IMR-90 (cell line): ENCODE data around the gene MIEF1. TPM values are rescaled to one million over a fixed set of nuclear protein-coding genes. Genes with fewer than 3 reads are reported as not detected.

ENCODE experiments used
- ATAC-seq: fragments of 200-7000 bp; cut with Tn5 transposase; 2 replicates; pipeline ENCODE4 v1.9.1; 2020; ENCODE audit warnings: low read depth, mild to moderate bottlenecking, moderate library complexity
- BruUV-seq: library from RNA; stranded (reverse); fragments of 400-500 nt; replicated peaks from 2 replicates; lab custom pipeline; 2021; lab: Mats Ljungman, UMichigan
- CTCF ChIA-PET: fragments of 300-600 bp; formaldehyde crosslinking; extraction: SDS; loops from one replicate; lab custom pipeline; 2021; ENCODE audit warnings: antibody characterized with exemption; lab: Yijun Ruan, JAX
- POLR2A ChIA-PET: fragments of 300-600 bp; sonication (Branson Sonifier 250); formaldehyde crosslinking; loops from one replicate; lab custom pipeline; 2022; ENCODE audit warnings: antibody characterized with exemption; ENCODE audit not compliant: unreplicated experiment; lab: Charles Lee
- DNase-seq: peaks from one replicate; pipeline ENCODE4 v3.0.0; 2013
- H2AFZ ChIP-seq: replicated peaks from 2 replicates; pipeline ENCODE3; 2013; ENCODE audit warnings: low read length, mild to moderate bottlenecking; ENCODE audit not compliant: poor library complexity
- H2AK5ac ChIP-seq: 2 replicates; pipeline ENCODE4 v1.6.1; 2013; ENCODE audit warnings: low read depth, low read length, inconsistent platforms
- H2AK9ac ChIP-seq: replicated peaks from 2 replicates; pipeline ENCODE3; 2013; ENCODE audit warnings: mild to moderate bottlenecking, low read depth, low read length, moderate library complexity; ENCODE audit not compliant: poor library complexity
- H2BK120ac ChIP-seq: 2 replicates; pipeline ENCODE4 v1.6.1; 2013; ENCODE audit warnings: low read depth, low read length, inconsistent platforms
- H2BK15ac ChIP-seq: 3 replicates; pipeline ENCODE4 v1.6.1; 2013; ENCODE audit warnings: low read depth, low read length, inconsistent platforms
- H2BK20ac ChIP-seq: 2 replicates; pipeline ENCODE4 v1.6.1; 2013; ENCODE audit warnings: low read depth, mild to moderate bottlenecking, inconsistent platforms, low read length, moderate library complexity
- H2BK5ac ChIP-seq: 2 replicates; pipeline ENCODE4 v1.6.1; 2013; ENCODE audit warnings: mild to moderate bottlenecking, low read depth, low read length, inconsistent platforms; ENCODE audit not compliant: poor library complexity, severe bottlenecking
- H3K14ac ChIP-seq: replicated peaks from 2 replicates; pipeline ENCODE4 v1.6.1; 2013; ENCODE audit warnings: low read depth, low read length, inconsistent platforms
- H3K18ac ChIP-seq: 2 replicates; pipeline ENCODE4 v1.6.1; 2013; ENCODE audit warnings: low read depth, low read length, control low read depth
- H3K23ac ChIP-seq: 2 replicates; pipeline ENCODE4 v1.6.1; 2013; ENCODE audit warnings: low read depth, low read length, inconsistent platforms
- H3K27ac ChIP-seq: 2 replicates; pipeline ENCODE4 v1.5.1; 2013; ENCODE audit warnings: mild to moderate bottlenecking, control low read depth, low read length; ENCODE audit not compliant: insufficient read depth
- H3K27me3 ChIP-seq: 2 replicates; pipeline ENCODE4 v1.6.1; 2013; ENCODE audit warnings: low read length; ENCODE audit not compliant: control insufficient read depth, insufficient read depth
- H3K36me3 ChIP-seq: 2 replicates; pipeline ENCODE4 v1.6.1; 2013; ENCODE audit warnings: low read length, mixed read lengths; ENCODE audit not compliant: control insufficient read depth, insufficient read depth
- H3K4ac ChIP-seq: 2 replicates; pipeline ENCODE4 v1.6.1; 2013; ENCODE audit warnings: low read depth, low read length, inconsistent platforms
- H3K4me1 ChIP-seq: 2 replicates; pipeline ENCODE4 v1.6.1; 2013; ENCODE audit warnings: low read length, mixed read lengths; ENCODE audit not compliant: control insufficient read depth, insufficient read depth
- H3K4me2 ChIP-seq: 2 replicates; pipeline ENCODE4 v1.6.1; 2013; ENCODE audit warnings: low read depth, mild to moderate bottlenecking, control low read depth, low read length, moderate library complexity
- H3K4me3 ChIP-seq: 2 replicates; pipeline ENCODE4 v1.5.1; 2013; ENCODE audit warnings: low read depth, mild to moderate bottlenecking, control low read depth, low read length, moderate library complexity; ENCODE audit not compliant: insufficient read depth
- H3K56ac ChIP-seq: 2 replicates; pipeline ENCODE4 v1.6.1; 2013; ENCODE audit warnings: low read length, inconsistent platforms; ENCODE audit not compliant: insufficient read depth; ENCODE audit errors: extremely low read depth
- H3K79me1 ChIP-seq, 2 experiments: 2 replicates each; pipeline ENCODE4 v1.6.1; 2013; ENCODE audit warnings: low read length in 2 of 2, inconsistent platforms in 1 of 2, low read depth in 1 of 2
- H3K9ac ChIP-seq: 2 replicates; pipeline ENCODE4 v1.6.1; 2013; ENCODE audit warnings: low read depth, low read length, control low read depth
- H3K9me1 ChIP-seq: 2 replicates; pipeline ENCODE4 v1.6.1; 2013; ENCODE audit warnings: low read length, inconsistent platforms; ENCODE audit not compliant: insufficient read depth
- H3K9me3 ChIP-seq: 2 replicates; pipeline ENCODE4 v1.6.1; 2013; ENCODE audit warnings: low read length; ENCODE audit not compliant: control insufficient read depth, insufficient read depth
- H4K20me1 ChIP-seq: 2 replicates; pipeline ENCODE4 v1.6.1; 2013; ENCODE audit warnings: low read length, inconsistent platforms; ENCODE audit not compliant: insufficient read depth
- H4K5ac ChIP-seq: 2 replicates; pipeline ENCODE4 v1.6.1; 2013; ENCODE audit warnings: mild to moderate bottlenecking, low read depth, low read length, control low read depth
- H4K8ac ChIP-seq, 2 experiments: 2 replicates each; pipeline ENCODE4 v1.6.1; 2013; ENCODE audit warnings: low read depth in 2 of 2, low read length in 2 of 2, control low read depth in 1 of 2, inconsistent platforms in 1 of 2
- H4K91ac ChIP-seq: 2 replicates; pipeline ENCODE4 v1.6.1; 2013; ENCODE audit warnings: low read depth, low read length, inconsistent platforms; ENCODE audit not compliant: insufficient read depth
- BHLHE40 ChIP-seq: fragments of 150-350 bp; IDR thresholded peaks from 2 replicates; pipeline ENCODE4 v1.6.1; 2016; ENCODE audit warnings: mild to moderate bottlenecking, low read depth, low read length
- CEBPB ChIP-seq: IDR thresholded peaks from 2 replicates; pipeline ENCODE4 v1.6.1; 2012; ENCODE audit warnings: low read depth, low read length, improper control_type of control experiment
- ELK1 ChIP-seq: fragments of 150-350 bp; IDR thresholded peaks from 2 replicates; pipeline ENCODE4 v1.6.1; 2016; ENCODE audit warnings: low read depth, mild to moderate bottlenecking, low read length, moderate library complexity, borderline replicate concordance
- FOS ChIP-seq: fragments of 150-350 bp; IDR thresholded peaks from 2 replicates; pipeline ENCODE4 v1.6.1; 2016; ENCODE audit warnings: low read depth, low read length
- MAFK ChIP-seq: IDR thresholded peaks from 2 replicates; pipeline ENCODE4 v1.6.1; 2012; ENCODE audit warnings: low read depth, low read length, improper control_type of control experiment
- MXI1 ChIP-seq: IDR thresholded peaks from 2 replicates; pipeline ENCODE4 v1.6.1; 2012; ENCODE audit warnings: low read depth, mild to moderate bottlenecking, low read length, moderate library complexity, borderline replicate concordance
- SMC3 ChIP-seq: fragments of 150-350 bp; IDR thresholded peaks from 2 replicates; pipeline ENCODE4 v1.6.1; 2016; ENCODE audit warnings: low read depth, mild to moderate bottlenecking, antibody characterized with exemption, low read length, moderate library complexity
- WGBS, 2 experiments: methylation state at CpG; one replicate each; pipeline versions ENCODE4 v1.1.5 to v1.1.7; 2013; ENCODE audit warnings: missing lambda C conversion rate in 2 of 2; ENCODE audit not compliant: insufficient read length in 1 of 2; ENCODE audit errors: extremely low coverage in 2 of 2; 5-methylcytosine and 5-hydroxymethylcytosine counted together
- dilution Hi-C: fragments of 300-500 bp; cut with HindIII; formaldehyde crosslinking; loops from one replicate; pipeline ENCODE4 v1.14.3; 2018; ENCODE audit warnings: low sequenced_read_pairs; ENCODE audit not compliant: unreplicated experiment
- in situ Hi-C: fragments of 300-500 bp; cut with MboI; formaldehyde crosslinking; loops from 3 replicates; pipeline ENCODE4 v1.14.3; 2019; ENCODE audit warnings: low sequenced_read_pairs, inconsistent platforms, mixed read lengths
- intact Hi-C: fragments of 100-400 bp; cut with micrococcal nuclease; formaldehyde crosslinking; loops from 2 replicates; pipeline ENCODE4 v1.10.0; 2022
- polyA plus RNA-seq, 3 experiments: library from polyadenylated mRNA; depleted of rRNA; stranded (reverse); fragments of >200 nt; gene quantifications; 2 replicates each; pipeline ENCODE4 v1.2.3, GENCODE V29; 2012; ENCODE audit warnings: low replicate concordance in 1 of 3
- total RNA-seq: library from RNA; depleted of rRNA; stranded (reverse); fragments of >200 nt; gene quantifications from 2 replicates; pipeline ENCODE4 v1.2.3, GENCODE V29; 2012

The MIEF1 gene
- total and polyA plus RNA-seq, 2 of the 4 experiments (the other 2 are of a cell fraction), result 9.7 to 16.9 TPM

- no peak overlapping the region for H2BK15ac ChIP-seq
- H3K23ac ChIP-seq, result no peak overlapping the region
- no peak overlapping the region for H3K9ac ChIP-seq
- peaks cover 6% of the 10 kb centered on the region; the same call in 1 of the 2 replicates for H3K9me1 ChIP-seq
- H2BK20ac ChIP-seq, result no peak overlapping the region
- no peaks in the 10 kb centered on the region for H3K27me3 ChIP-seq
- in situ Hi-C loops (loop anchor here (10.0 kb wide), 1 partner anchor 211 kb away; the partner anchor contains the start of gene RPL3), intact Hi-C loops (loop anchor here (10.0 kb wide), 1 partner anchor 121 kb away; no protein-coding TSS in a partner anchor), dilution Hi-C loops (no loop called here)
- 82% methylated on average over 2 of the region's 4 CpGs; no CpG with 5 or more reads in 1 of the 2 experiments for WGBS, 2 experiments
- DNase-seq, result no peak
- no peak overlapping the region for H3K56ac ChIP-seq
- no peaks in the 10 kb centered on the region for H3K9me3 ChIP-seq
- H3K36me3 ChIP-seq, result peaks cover 42% of the 10 kb centered on the region
- no peak overlapping the region for H4K91ac ChIP-seq
- no peak overlapping the region for H2BK120ac ChIP-seq
- no peak for ATAC-seq
- H4K20me1 ChIP-seq, result peaks cover 94% of the 10 kb centered on the region
- no peak overlapping the region for H3K4me2 ChIP-seq
- H3K4me3 ChIP-seq, result no peak overlapping the region
- BruUV-seq, result no TSS peak
- H3K18ac ChIP-seq, result no peak overlapping the region
- no peak overlapping the region for H2AK5ac ChIP-seq
- no peak overlapping the region for H2BK5ac ChIP-seq
- H2AK9ac ChIP-seq, result no peak overlapping the region
- H3K4me1 ChIP-seq, result no peaks in the 10 kb centered on the region; the same call in 1 of the 2 replicates
- H3K14ac ChIP-seq, result no peak overlapping the region
- CTCF ChIA-PET, result no interaction called here
- no peak overlapping the region for H3K4ac ChIP-seq
- no peak overlapping the region for H4K5ac ChIP-seq
- peaks cover 7 to 76% of the 10 kb centered on the region in 2 experiments for H3K79me1 ChIP-seq
- H4K8ac ChIP-seq, result no peak overlapping the region
- POLR2A ChIA-PET, result interaction anchor here (0.6 kb wide), 1 partner anchor 822 kb away, joined by 4 read pairs; no protein-coding TSS in a partner anchor
- no peak overlapping the region for H3K27ac ChIP-seq
- H2AFZ ChIP-seq, result no peak overlapping the region
- no peak for TF ChIP-seq FOS
- no peak for TF ChIP-seq SMC3
- no peak for TF ChIP-seq CEBPB
- TF ChIP-seq MAFK, result no peak
- no peak for TF ChIP-seq BHLHE40
- TF ChIP-seq ELK1, result no peak
- TF ChIP-seq MXI1, result no peak
Measured at GRCh38 chr22:39525658-39525975, 23.5 kb downstream of the MIEF1 start.
